Spinal cord (tissue), 10 donors: ENCODE results near the gene MTPN. TPM values are rescaled to one million over a fixed set of nuclear protein-coding genes. Genes with fewer than 3 reads are reported as not detected.

Experiments
- DNase-seq, 6 donors: peaks; one replicate each; pipeline versions ENCODE4 v3.0.0 to v3.0.0-alpha.2; 2013 to 2015; ENCODE audit warnings: low spot score in 6 of 6, low read depth in 4 of 6
- H3K27ac ChIP-seq: one replicate; pipeline ENCODE4 v1.5.1; 2013; ENCODE audit warnings: low read depth, low read length, control low read depth
- H3K27me3 ChIP-seq: one replicate; pipeline ENCODE4 v1.6.1; 2013; ENCODE audit warnings: low read length; ENCODE audit not compliant: control insufficient read depth, insufficient read depth
- H3K36me3 ChIP-seq: one replicate; pipeline ENCODE4 v1.6.1; 2013; ENCODE audit warnings: low read length; ENCODE audit not compliant: control insufficient read depth, insufficient read depth
- H3K4me1 ChIP-seq: one replicate; pipeline ENCODE4 v1.6.1; 2013; ENCODE audit warnings: low read length; ENCODE audit not compliant: control insufficient read depth, insufficient read depth
- H3K4me3 ChIP-seq: one replicate; pipeline ENCODE4 v1.5.1; 2013; ENCODE audit warnings: low read depth, low read length, control low read depth
- H3K9me3 ChIP-seq: one replicate; pipeline ENCODE4 v1.6.1; 2013; ENCODE audit warnings: low read length; ENCODE audit not compliant: control insufficient read depth, insufficient read depth
- WGBS: methylation state at CpG from one replicate; pipeline ENCODE4 v1.1.5; 2013; ENCODE audit warnings: missing lambda C conversion rate; ENCODE audit not compliant: insufficient coverage; 5-methylcytosine and 5-hydroxymethylcytosine counted together
- polyA plus RNA-seq, 2 donors: library from polyadenylated mRNA; unstranded; fragments of 120-200 nt; gene quantifications; one replicate each; pipeline ENCODE4 v1.2.1, GENCODE V29; 2013; ENCODE audit not compliant: insufficient read length in 2 of 2
- total RNA-seq, 2 donors: library from RNA; depleted of rRNA in 1 of 2; stranded (reverse); fragments of 120-200 nt in 1 of 2; fragments of >200 nt in 1 of 2; gene quantifications; one replicate each; pipeline versions ENCODE4 v1.2.3 to v1.2.4, GENCODE V29; 2013 to 2014
- donor health status: healthy.

The MTPN gene
- total and polyA plus RNA-seq, 4 donors = 80.0 to 220 (median 182) TPM

- Histone ChIP-seq H3K4me3 (no peak overlapping the region), H3K27me3 (no peaks in the 10 kb centered on the region), H3K36me3 (no peaks in the 10 kb centered on the region), H3K27ac (no peak overlapping the region), H3K9me3 (no peaks in the 10 kb centered on the region), H3K4me1 (peaks cover 3% of the 10 kb centered on the region)
- WGBS = 77% methylated on average over 6 of the region's 10 CpGs
- DNase-seq = no peak
Measured at GRCh38 chr7:135919071-135919841, 57.9 kb downstream of the MTPN start.

- Histone ChIP-seq H3K4me3 (no peak overlapping the region), H3K36me3 (no peaks in the 10 kb centered on the region), H3K27ac (peak overlapping the region; percentile 54), H3K27me3 (no peaks in the 10 kb centered on the region), H3K4me1 (peaks cover 3% of the 10 kb centered on the region), H3K9me3 (no peaks in the 10 kb centered on the region)
- 79% methylated on average over 4 of the region's 5 CpGs for WGBS
- peak in 1 of 6 donors; percentile 17 for DNase-seq
Measured at GRCh38 chr7:135918134-135918533, 59.0 kb downstream of the MTPN start.

GRCh38 chr7:135917721-135918120 lies 59.4 kb downstream of the MTPN start:
- DNase-seq = no peak
- Histone ChIP-seq H3K27me3 (no peaks in the 10 kb centered on the region), H3K9me3 (no peaks in the 10 kb centered on the region), H3K4me1 (peaks cover 3% of the 10 kb centered on the region), H3K4me3 (no peak overlapping the region), H3K27ac (peak overlapping the region; percentile 54), H3K36me3 (no peaks in the 10 kb centered on the region)
- 94% methylated on average over 2 of the region's 7 CpGs for WGBS

GRCh38 chr7:135914346-135914745 lies 62.8 kb downstream of the MTPN start:
- H3K27me3 ChIP-seq = no peaks in the 10 kb centered on the region
- H3K4me3 ChIP-seq = no peak overlapping the region
- no peaks in the 10 kb centered on the region for H3K36me3 ChIP-seq
- peak in 4 of 6 donors; percentile 13 to 69 (median 42) for DNase-seq
- H3K4me1 ChIP-seq = peaks cover 2% of the 10 kb centered on the region
- no peaks in the 10 kb centered on the region for H3K9me3 ChIP-seq
- no peak overlapping the region for H3K27ac ChIP-seq

- Histone ChIP-seq H3K9me3 (no peaks in the 10 kb centered on the region), H3K27me3 (no peaks in the 10 kb centered on the region), H3K4me3 (no peak overlapping the region), H3K27ac (no peak overlapping the region), H3K4me1 (no peaks in the 10 kb centered on the region), H3K36me3 (no peaks in the 10 kb centered on the region)
- WGBS = no CpG with 5 or more reads among the region's 2 CpGs
- no peak for DNase-seq
Measured at GRCh38 chr7:135913404-135913803, 63.8 kb downstream of the MTPN start.

- Histone ChIP-seq H3K27ac (no peak overlapping the region), H3K27me3 (no peaks in the 10 kb centered on the region), H3K4me1 (no peaks in the 10 kb centered on the region), H3K9me3 (no peaks in the 10 kb centered on the region), H3K36me3 (no peaks in the 10 kb centered on the region), H3K4me3 (no peak overlapping the region)
- WGBS = 15% methylated on average over 3 of the region's 3 CpGs
- peak in 4 of 6 donors; percentile 13 to 77 (median 54) for DNase-seq
Measured at GRCh38 chr7:135911099-135911498, 66.1 kb downstream of the MTPN start.

GRCh38 chr7:135910393-135911036 lies 66.6 kb downstream of the MTPN start:
- no CpG with 5 or more reads among the region's 2 CpGs for WGBS
- H3K27ac ChIP-seq = no peak overlapping the region
- DNase-seq = peak in 2 of 6 donors; percentile 6 to 25

GRCh38 chr7:135905858-135906257 lies 71.3 kb downstream of the MTPN start:
- no CpG with 5 or more reads among the region's 4 CpGs for WGBS

More at GRCh38 chr7:135910393-135911036, 66.6 kb downstream of the MTPN start:
- H3K27me3 ChIP-seq = no peaks in the 10 kb centered on the region
- H3K4me3 ChIP-seq = no peak overlapping the region
- no peaks in the 10 kb centered on the region for H3K9me3 ChIP-seq
- H3K4me1 ChIP-seq = no peaks in the 10 kb centered on the region
- no peaks in the 10 kb centered on the region for H3K36me3 ChIP-seq

GRCh38 chr7:135905355-135905754 lies 71.8 kb downstream of the MTPN start:
- Histone ChIP-seq H3K9me3 (no peaks in the 10 kb centered on the region), H3K27ac (no peak overlapping the region), H3K4me1 (no peaks in the 10 kb centered on the region), H3K36me3 (no peaks in the 10 kb centered on the region), H3K27me3 (no peaks in the 10 kb centered on the region), H3K4me3 (no peak overlapping the region)
- no peak for DNase-seq
- WGBS = 85% methylated on average over 4 of the region's 4 CpGs

More at GRCh38 chr7:135905858-135906257, 71.3 kb downstream of the MTPN start:
- H3K27me3 ChIP-seq = no peaks in the 10 kb centered on the region
- H3K9me3 ChIP-seq = no peaks in the 10 kb centered on the region
- no peak overlapping the region for H3K4me3 ChIP-seq
- H3K36me3 ChIP-seq = no peaks in the 10 kb centered on the region
- no peaks in the 10 kb centered on the region for H3K4me1 ChIP-seq
- H3K27ac ChIP-seq = no peak overlapping the region
- DNase-seq = no peak

GRCh38 chr7:135904282-135904681 lies 72.9 kb downstream of the MTPN start:
- Histone ChIP-seq H3K36me3 (no peaks in the 10 kb centered on the region), H3K4me1 (no peaks in the 10 kb centered on the region), H3K27me3 (no peaks in the 10 kb centered on the region), H3K4me3 (no peak overlapping the region), H3K9me3 (no peaks in the 10 kb centered on the region), H3K27ac (no peak overlapping the region)
- 85% methylated on average over 3 of the region's 3 CpGs for WGBS
- no peak for DNase-seq
